Tibial artery (tissue), 4 donors: Measurements from ENCODE around the gene OST4.

Experiments used
- DNase-seq, 2 donors: peaks; one replicate each; pipeline ENCODE4 v3.0.0-alpha.2; 2019
- H3K27ac ChIP-seq, 2 donors: fragments of 200-600 bp; sonication (generic) in 1 of 2; 1 replicate in 1 of 2; 2 replicates in 1 of 2; pipeline ENCODE4 v1.5.1; 2018 to 2019; ENCODE audit warnings: mild to moderate bottlenecking in 1 of 2
- H3K27me3 ChIP-seq, 2 donors: fragments of 200-600 bp; sonication (generic) in 1 of 2; one replicate each; pipeline versions ENCODE4 v1.5.1 to v1.6.0; 2016 to 2019
- H3K36me3 ChIP-seq, 3 donors: fragments of 200-600 bp; sonication (generic) in 2 of 3; one replicate each; pipeline ENCODE4 v1.5.1; 2016 to 2019; ENCODE audit warnings: mild to moderate bottlenecking in 2 of 3
- H3K4me1 ChIP-seq, 4 donors: fragments of 200-600 bp; sonication (generic) in 2 of 4; 1 replicate in 3 of 4; 2 replicates in 1 of 4; pipeline ENCODE4 v1.5.1; 2016 to 2019
- H3K4me3 ChIP-seq, 2 donors: fragments of 200-600 bp; sonication (generic) in 1 of 2; 1 replicate in 1 of 2; 2 replicates in 1 of 2; pipeline ENCODE4 v1.5.1; 2018 to 2019; ENCODE audit warnings: mild to moderate bottlenecking in 2 of 2
- H3K9me3 ChIP-seq, 3 donors: fragments of 200-600 bp; sonication (generic) in 1 of 3; one replicate each; pipeline ENCODE4 v1.5.1; 2016 to 2019
- intact Hi-C: fragments of 100-400 bp; cut with DNase I; formaldehyde crosslinking; loops from one replicate; pipeline ENCODE4 v1.15.0; 2023; ENCODE audit warnings: low total_unique reads
- TF ChIP-seq, protein P1 (sequence below), 2 experiments: fragments of 200-600 bp in 1 of 2; fragments of 450-650 bp in 1 of 2; IDR thresholded peaks; one replicate each; pipeline ENCODE4 v1.5.1; 2017 to 2019; ENCODE audit warnings: antibody characterized with exemption in 2 of 2, mild to moderate bottlenecking in 1 of 2, moderate library complexity in 1 of 2

The OST4 gene

DNA sequence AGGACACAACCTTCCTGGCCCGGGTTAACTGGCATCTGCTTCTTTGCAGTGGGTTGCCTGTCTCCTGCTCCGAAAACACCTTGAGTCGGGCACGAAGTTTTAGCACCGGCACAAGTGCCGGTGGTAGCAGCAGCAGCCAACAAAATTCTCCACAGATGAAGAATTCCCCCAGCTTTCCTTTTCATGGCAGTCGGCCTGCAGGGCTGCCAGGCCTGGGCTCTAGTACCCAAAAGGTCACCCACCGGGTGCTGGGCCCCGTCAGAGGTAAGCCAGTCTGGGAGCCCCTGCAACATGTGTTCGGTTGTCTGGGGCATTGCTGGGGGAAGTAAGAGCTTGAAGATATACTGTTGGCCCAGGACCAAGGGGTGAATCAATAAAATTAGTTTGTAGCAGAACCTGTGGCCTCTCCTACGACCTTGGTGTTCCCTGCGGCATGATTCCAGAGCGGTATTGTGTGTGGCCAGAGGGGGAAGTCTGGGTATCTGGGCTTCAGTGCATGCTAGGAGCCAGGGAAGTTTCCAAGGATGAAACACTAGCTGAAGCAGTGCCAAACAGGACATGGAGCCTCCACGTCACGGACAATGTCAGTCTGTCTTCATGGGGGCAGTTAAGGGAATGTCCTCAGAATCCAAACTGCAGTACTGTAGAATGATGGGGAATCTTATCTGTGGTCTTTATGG, 12.2 kb downstream of the OST4 start:
- TF ChIP-seq, protein P1, sequence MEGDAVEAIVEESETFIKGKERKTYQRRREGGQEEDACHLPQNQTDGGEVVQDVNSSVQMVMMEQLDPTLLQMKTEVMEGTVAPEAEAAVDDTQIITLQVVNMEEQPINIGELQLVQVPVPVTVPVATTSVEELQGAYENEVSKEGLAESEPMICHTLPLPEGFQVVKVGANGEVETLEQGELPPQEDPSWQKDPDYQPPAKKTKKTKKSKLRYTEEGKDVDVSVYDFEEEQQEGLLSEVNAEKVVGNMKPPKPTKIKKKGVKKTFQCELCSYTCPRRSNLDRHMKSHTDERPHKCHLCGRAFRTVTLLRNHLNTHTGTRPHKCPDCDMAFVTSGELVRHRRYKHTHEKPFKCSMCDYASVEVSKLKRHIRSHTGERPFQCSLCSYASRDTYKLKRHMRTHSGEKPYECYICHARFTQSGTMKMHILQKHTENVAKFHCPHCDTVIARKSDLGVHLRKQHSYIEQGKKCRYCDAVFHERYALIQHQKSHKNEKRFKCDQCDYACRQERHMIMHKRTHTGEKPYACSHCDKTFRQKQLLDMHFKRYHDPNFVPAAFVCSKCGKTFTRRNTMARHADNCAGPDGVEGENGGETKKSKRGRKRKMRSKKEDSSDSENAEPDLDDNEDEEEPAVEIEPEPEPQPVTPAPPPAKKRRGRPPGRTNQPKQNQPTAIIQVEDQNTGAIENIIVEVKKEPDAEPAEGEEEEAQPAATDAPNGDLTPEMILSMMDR (IDR thresholded peaks at IDR 0.05), result no peak
- no peaks in the 10 kb centered on the region for H3K9me3 ChIP-seq
- no peaks in the 10 kb centered on the region for H3K27me3 ChIP-seq
- H3K36me3 ChIP-seq, result peaks cover 21 to 69% (median 34%) of the 10 kb centered on the region in 3 donors
- intact Hi-C loops, result no loop called here
- H3K27ac ChIP-seq, result no peak overlapping the region
- no peaks in the 10 kb centered on the region for H3K4me1 ChIP-seq
- no peak for DNase-seq
- no peak overlapping the region for H3K4me3 ChIP-seq

DNA sequence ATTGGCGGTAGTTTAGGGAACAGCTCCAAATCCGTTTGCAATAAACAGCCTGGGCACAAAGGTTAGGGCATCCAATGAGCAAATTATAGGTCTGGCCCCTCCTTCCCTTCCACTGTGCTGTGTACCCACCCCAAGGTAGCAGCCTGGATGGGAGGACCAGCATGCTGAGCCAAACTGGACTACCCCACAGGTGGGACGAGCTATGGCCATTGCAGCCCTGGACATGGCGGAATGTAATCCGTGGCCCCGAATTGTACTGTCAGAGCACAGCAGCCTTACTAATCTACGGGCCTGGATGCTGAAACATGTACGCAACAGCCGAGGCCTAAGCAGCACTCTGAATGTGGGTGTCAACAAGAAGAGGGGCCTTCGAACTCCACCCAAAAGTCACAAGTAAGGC, 13.2 kb downstream of the OST4 start:
- peaks cover 21 to 74% (median 36%) of the 10 kb centered on the region in 3 donors for H3K36me3 ChIP-seq
- intact Hi-C loops, result no loop called here

DNA sequence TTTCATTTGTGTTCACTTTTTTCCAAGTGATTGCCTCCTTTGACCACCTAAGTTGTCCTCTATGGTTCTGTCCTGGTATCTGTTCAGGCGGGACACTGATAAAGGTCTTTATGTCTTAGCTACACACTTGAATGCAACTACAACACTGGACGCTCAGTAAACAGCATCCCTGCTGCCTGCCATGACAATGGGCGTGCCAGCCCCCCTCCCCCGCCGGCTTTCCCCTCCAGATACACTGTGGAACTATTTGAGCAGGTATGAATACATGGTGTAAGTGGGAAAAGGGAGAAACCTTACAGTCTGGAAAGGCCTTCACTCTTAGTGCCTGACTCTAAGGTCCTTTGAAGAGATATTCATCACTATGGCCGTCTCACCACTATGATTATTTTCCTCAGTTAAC, 14.3 kb downstream of the OST4 start:
- no peak for DNase-seq
- Histone ChIP-seq H3K36me3 (peaks cover 21 to 72% (median 33%) of the 10 kb centered on the region in 3 donors), H3K9me3 (no peaks in the 10 kb centered on the region), H3K27ac (no peak overlapping the region), H3K4me1 (peaks cover 0 to 7% (median 4%) of the 10 kb centered on the region in 4 donors), H3K4me3 (no peak overlapping the region), H3K27me3 (no peaks in the 10 kb centered on the region)
- TF ChIP-seq, protein P1 (IDR thresholded peaks at IDR 0.05), result no peak
- intact Hi-C loops, result no loop called here

More for the DNA sequence above, 13.2 kb downstream of the OST4 start:
- no peak overlapping the region for H3K4me3 ChIP-seq
- H3K27ac ChIP-seq, result no peak overlapping the region
- TF ChIP-seq, protein P1 (IDR thresholded peaks at IDR 0.05), result no peak
- no peaks in the 10 kb centered on the region for H3K4me1 ChIP-seq
- H3K27me3 ChIP-seq, result no peaks in the 10 kb centered on the region
- H3K9me3 ChIP-seq, result no peaks in the 10 kb centered on the region
- no peak for DNase-seq

DNA sequence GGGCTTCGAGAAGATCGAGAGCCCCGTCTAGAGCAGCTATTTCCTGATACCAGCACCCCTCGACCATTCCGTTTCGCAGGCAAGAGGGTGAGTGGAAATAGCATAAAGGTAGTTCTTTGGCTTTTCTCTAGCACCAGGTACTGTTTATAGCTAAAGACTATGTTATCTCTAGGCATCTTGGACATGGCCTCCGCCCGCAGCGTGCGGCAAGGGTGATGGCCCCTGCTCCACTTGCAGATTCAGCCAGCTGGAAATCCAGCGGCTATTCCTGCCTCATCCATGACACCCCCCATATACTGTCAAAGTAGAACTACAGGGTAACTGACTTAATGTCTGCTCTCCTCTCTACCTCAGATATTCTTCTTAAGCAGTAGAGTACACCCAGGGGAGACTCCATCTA, 16.7 kb downstream of the OST4 start:
- peaks cover 0 to 14% (median 7%) of the 10 kb centered on the region in 4 donors for H3K4me1 ChIP-seq
- intact Hi-C loops, result loop anchor here (5.0 kb wide), 1 partner anchor 33 kb away; the partner anchor contains the start of gene KHK
- H3K9me3 ChIP-seq, result no peaks in the 10 kb centered on the region
- no peak overlapping the region for H3K27ac ChIP-seq
- no peak for DNase-seq
- H3K27me3 ChIP-seq, result no peaks in the 10 kb centered on the region
- peaks cover 21 to 64% (median 31%) of the 10 kb centered on the region in 3 donors for H3K36me3 ChIP-seq
- no peak overlapping the region for H3K4me3 ChIP-seq
- TF ChIP-seq, protein P1 (IDR thresholded peaks at IDR 0.05), result no peak

DNA sequence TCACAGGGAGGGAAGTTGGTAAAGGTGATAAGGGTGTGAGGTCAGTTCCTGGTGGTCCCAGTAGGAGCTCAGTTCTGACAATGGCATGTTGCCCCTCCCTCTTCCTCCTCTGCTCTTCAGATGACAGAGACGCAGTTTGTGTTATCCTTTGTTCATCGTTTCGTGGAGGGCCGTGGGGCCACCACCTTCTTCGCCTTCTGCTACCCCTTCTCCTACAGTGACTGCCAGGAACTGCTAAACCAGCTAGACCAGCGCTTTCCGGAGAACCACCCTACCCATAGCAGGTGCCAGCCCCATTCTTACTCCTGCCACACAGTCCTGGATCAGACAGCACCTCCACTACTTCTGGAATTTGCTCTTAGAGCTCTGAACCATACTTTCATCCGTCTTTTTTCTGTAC, 17.7 kb downstream of the OST4 start:
- TF ChIP-seq, protein P1 (IDR thresholded peaks at IDR 0.05), result no peak
- intact Hi-C loops, result loop anchor here (5.0 kb wide), 1 partner anchor 34 kb away; the partner anchor contains the start of gene KHK
- H3K27ac ChIP-seq, result no peak overlapping the region
- peaks cover 21 to 54% (median 24%) of the 10 kb centered on the region in 3 donors for H3K36me3 ChIP-seq
- peaks cover 0 to 18% (median 12%) of the 10 kb centered on the region in 4 donors for H3K4me1 ChIP-seq
- H3K9me3 ChIP-seq, result no peaks in the 10 kb centered on the region
- H3K4me3 ChIP-seq, result no peak overlapping the region
- no peaks in the 10 kb centered on the region for H3K27me3 ChIP-seq
- DNase-seq, result no peak
